Activated CD4-positive, alpha-beta memory T cell treated with anti-CD3 and anti-CD28 coated beads, Interleukin-2, amount 10 ng/mL, durations not matched to agents 7 days and 5 days (primary cell): ENCODE measurements around the gene HOXC13. TPM values are rescaled to one million over a fixed set of nuclear protein-coding genes. Genes with fewer than 3 reads are reported as not detected.

Experiments
- CTCF ChIA-PET: fragments of 350-600 bp; sonication (Branson Sonifier 250); formaldehyde crosslinking; loops from one replicate; lab custom pipeline; 2021; ENCODE audit warnings: antibody characterized with exemption, inconsistent platforms; lab: Charles Lee
- POLR2A ChIA-PET: fragments of 350-600 bp; sonication (Branson Sonifier 250); formaldehyde crosslinking; loops from one replicate; lab custom pipeline; 2021; ENCODE audit warnings: antibody characterized with exemption; lab: Charles Lee
- DNase-seq: peaks from one replicate; pipeline ENCODE4 v3.0.0-alpha.2; 2020
- H3K27ac Mint-ChIP-seq: one replicate; pipeline ENCODE4 v1.8.0; 2021; ENCODE audit warnings: mild to moderate bottlenecking, mixed read lengths
- H3K27me3 Mint-ChIP-seq: one replicate; pipeline ENCODE4 v1.8.0; 2021; ENCODE audit warnings: mixed read lengths
- H3K36me3 Mint-ChIP-seq: one replicate; pipeline ENCODE4 v1.8.0; 2021; ENCODE audit warnings: low read depth, mixed read lengths
- H3K4me1 Mint-ChIP-seq: one replicate; pipeline ENCODE4 v1.8.0; 2021; ENCODE audit warnings: mixed read lengths
- H3K4me3 Mint-ChIP-seq: one replicate; pipeline ENCODE4 v1.8.0; 2021; ENCODE audit warnings: mild to moderate bottlenecking, mixed read lengths
- H3K9me3 Mint-ChIP-seq: one replicate; pipeline ENCODE4 v1.8.0; 2021; ENCODE audit warnings: mixed read lengths
- total RNA-seq, 2 experiments: library from RNA; stranded (reverse); gene quantifications; one replicate each; pipeline ENCODE4 v1.2.3, GENCODE V29; 2021

The HOXC13 gene
- total RNA-seq, 2 experiments from 2014 or later, result not detected

DNA sequence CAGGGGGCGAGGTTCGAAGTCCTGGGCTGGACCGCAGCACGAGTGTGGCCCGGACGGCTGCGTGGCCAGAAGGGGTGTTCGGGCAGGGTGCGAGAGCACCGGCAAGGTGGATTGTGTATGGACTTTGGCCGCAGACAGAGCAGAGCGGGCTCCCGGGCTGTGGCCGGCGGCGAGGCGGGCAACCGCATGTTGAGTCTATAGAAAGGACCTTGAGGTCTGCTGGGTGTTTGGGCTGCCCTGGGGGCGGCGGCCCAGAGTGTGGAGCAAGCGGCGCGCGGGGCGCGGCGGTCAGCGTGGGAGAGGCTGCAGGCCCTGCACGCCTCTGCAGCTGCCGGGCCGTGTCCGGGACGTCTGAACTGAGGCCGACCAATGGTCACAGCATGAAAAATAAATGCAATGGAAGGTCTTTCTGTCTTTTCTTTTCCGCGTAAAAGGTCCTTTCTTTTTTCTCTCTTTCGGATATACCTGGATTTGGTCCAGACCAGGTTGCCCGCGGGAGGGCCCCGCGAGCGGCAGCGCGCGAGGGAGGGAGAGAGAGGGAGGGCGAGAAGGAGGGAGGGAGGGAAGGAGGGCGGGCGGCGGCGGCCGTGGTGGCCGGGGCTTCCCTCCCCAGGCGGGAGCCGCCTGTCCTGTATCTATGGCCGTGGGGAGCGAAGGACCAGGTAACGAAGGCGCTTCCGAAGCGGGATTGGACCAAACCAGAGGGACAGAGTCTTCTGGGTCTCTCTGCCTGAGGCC lies 55.8 kb downstream of the HOXC13 start:
- Mint-ChIP-seq H3K27ac (no peak overlapping the region), H3K4me1 (peaks cover 32% of the 10 kb centered on the region), H3K4me3 (peak overlapping the region; percentile 43), H3K9me3 (no peaks in the 10 kb centered on the region), H3K27me3 (peaks cover 97% of the 10 kb centered on the region), H3K36me3 (no peaks in the 10 kb centered on the region)
- no peak for DNase-seq
- ChIA-PET CTCF (no interaction called here), POLR2A (no interaction called here)

- H3K27ac Mint-ChIP-seq, result peak overlapping the region; percentile 18
- no peaks in the 10 kb centered on the region for H3K36me3 Mint-ChIP-seq
- peak; percentile 38 for DNase-seq
- ChIA-PET POLR2A (no interaction called here), CTCF (no interaction called here)
- no peaks in the 10 kb centered on the region for H3K9me3 Mint-ChIP-seq
- peaks cover 97% of the 10 kb centered on the region for H3K27me3 Mint-ChIP-seq
- H3K4me3 Mint-ChIP-seq, result peak overlapping the region; percentile 43
- H3K4me1 Mint-ChIP-seq, result peaks cover 29% of the 10 kb centered on the region
Observed at GRCh38 chr12:53995002-53995377, 56.4 kb downstream of the HOXC13 start.

DNA sequence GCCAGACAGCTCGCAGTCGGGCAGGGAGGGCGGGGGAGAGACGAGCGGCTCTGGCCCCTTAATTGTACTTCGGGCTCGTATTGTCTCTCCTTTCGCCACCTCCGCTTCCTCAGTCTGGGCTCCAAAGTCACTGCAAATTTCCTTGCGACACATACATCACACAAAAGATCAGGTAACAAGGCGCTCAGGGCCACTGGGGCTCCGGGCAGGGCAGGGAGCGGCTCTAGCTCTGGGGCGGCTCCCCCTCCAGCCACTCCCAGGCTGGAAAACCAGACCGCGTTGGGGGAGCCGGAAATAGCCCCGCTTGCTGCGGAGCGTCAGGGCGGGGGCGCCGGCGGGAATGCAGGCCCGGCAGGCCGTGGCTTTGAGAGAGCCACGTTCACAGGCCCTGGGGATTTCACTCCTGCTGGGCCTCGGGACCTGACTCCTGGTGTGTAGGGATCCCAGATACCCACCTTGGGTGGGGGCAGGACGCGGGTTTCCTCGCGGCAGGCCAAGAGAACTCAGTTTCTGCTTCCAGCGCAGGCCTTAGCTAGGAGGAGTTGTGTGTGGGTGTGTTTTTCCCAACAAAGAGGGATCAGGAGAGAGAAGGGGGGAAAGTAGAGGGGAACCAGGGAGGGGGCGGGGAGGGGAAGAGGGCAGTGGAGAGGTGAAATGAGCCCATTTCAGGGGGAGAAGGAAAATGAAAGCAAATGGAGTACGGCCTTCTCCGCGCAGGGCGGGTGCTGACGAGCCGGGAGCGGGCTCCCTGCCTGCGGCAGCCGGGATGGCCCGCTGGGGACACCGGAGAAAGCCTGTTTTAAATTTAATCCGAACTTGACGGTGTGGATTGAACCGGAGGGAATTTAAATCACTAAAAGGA lies 57.0 kb downstream of the HOXC13 start:
- Mint-ChIP-seq H3K27ac (peak overlapping the region; percentile 18), H3K4me1 (peaks cover 26% of the 10 kb centered on the region)

More for the DNA sequence above, 57.0 kb downstream of the HOXC13 start:
- no peaks in the 10 kb centered on the region for H3K36me3 Mint-ChIP-seq
- no peaks in the 10 kb centered on the region for H3K9me3 Mint-ChIP-seq
- peaks cover 95% of the 10 kb centered on the region for H3K27me3 Mint-ChIP-seq
- ChIA-PET POLR2A (interaction anchor here (1.5 kb wide), 1 partner anchor 11 kb away, joined by 3 read pairs; the partner anchor contains the start of gene HOXC10), CTCF (interaction anchor here (1.0 kb wide), 1 partner anchor 10 kb away, joined by 3 read pairs; no protein-coding TSS in a partner anchor)
- H3K4me3 Mint-ChIP-seq, result peak overlapping the region; percentile 62
- no peak for DNase-seq

Other genes starting within 250 kb of the HOXC13 start
- gene CALCOCO1, start 211.4 kb upstream of the HOXC13 start, total RNA-seq, result 10 to 100 TPM; 80.5 to 83.0 TPM
- not detected for gene CISTR, start 186.9 kb upstream of the HOXC13 start, total RNA-seq
- gene HOXC12, start 16.1 kb downstream of the HOXC13 start, total RNA-seq, result not detected
- gene HOXC11, start 34.3 kb downstream of the HOXC13 start, total RNA-seq, result not detected
- gene HOTAIR, start 36.1 kb downstream of the HOXC13 start, total RNA-seq, result not detected
- gene HOXC10, start 46.3 kb downstream of the HOXC13 start, total RNA-seq, result not detected
- gene HOXC9, start 61.3 kb downstream of the HOXC13 start, total RNA-seq, result not detected
- gene HOXC8, start 70.2 kb downstream of the HOXC13 start, total RNA-seq, result not detected
- gene HOXC6, start 89.6 kb downstream of the HOXC13 start, total RNA-seq, result not detected
- gene HOXC5, start 94.2 kb downstream of the HOXC13 start, total RNA-seq, result not detected
- gene HOXC4, start 115.0 kb downstream of the HOXC13 start, total RNA-seq, result under 1 TPM; 0.15 to 0.23 TPM